ENCODE measurements around the gene C19orf53. TPM values are rescaled to one million over a fixed set of nuclear protein-coding genes. Genes with fewer than 3 reads are reported as not detected.
A peak's percentile ranks its signal among the peaks of the same experiment; 100 is the strongest.
"Not testable (repeated sequence)": the region's sequence is repeated elsewhere in the genome, so short reads cannot be mapped to it uniquely, and the experiment has no call there.

The C19orf53 gene
- total RNA-seq, 2 donors from 2014 or later: 151 to 193 TPM

DNA sequence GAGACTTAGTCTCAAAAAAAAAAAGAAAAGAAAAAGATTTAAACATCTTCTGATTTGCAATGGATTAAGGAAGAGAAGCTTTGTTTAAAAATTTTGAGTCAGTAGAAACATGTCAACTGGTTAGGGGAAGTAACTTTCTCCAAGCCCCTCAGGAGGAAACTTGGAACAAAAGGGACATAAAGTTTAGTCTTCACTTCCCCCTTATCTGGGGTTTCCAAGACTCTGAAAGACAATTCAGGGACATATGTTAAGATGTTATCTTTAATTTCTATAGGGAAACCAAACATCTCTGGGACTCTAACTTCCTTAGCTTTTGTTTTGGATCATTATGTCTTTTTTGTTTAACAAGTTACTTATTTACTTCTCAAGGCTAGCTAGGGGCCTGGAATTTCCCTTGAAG is 30.1 kb upstream of the C19orf53 start:
- Histone ChIP-seq H3K36me3 (no peaks in the 10 kb centered on the region), H3K4me1 (replicated peaks) (peaks cover 5% of the 10 kb centered on the region), H3K27ac (no peak overlapping the region), H3K9me3 (no peaks in the 10 kb centered on the region), H3K27me3 (replicated peaks; ENCODE audit: insufficient read depth) (no peaks in the 10 kb centered on the region), H3K4me3 (no peak overlapping the region)
- intact Hi-C loops (cut with DNase I): no loop called here
- DNase-seq (ENCODE audit: low spot score): no peak
- no peak for TF ChIP-seq POLR2AphosphoS5 (IDR thresholded peaks at IDR 0.05)
- TF ChIP-seq POLR2A (IDR thresholded peaks at IDR 0.05): no peak
- TF ChIP-seq, protein P1, sequence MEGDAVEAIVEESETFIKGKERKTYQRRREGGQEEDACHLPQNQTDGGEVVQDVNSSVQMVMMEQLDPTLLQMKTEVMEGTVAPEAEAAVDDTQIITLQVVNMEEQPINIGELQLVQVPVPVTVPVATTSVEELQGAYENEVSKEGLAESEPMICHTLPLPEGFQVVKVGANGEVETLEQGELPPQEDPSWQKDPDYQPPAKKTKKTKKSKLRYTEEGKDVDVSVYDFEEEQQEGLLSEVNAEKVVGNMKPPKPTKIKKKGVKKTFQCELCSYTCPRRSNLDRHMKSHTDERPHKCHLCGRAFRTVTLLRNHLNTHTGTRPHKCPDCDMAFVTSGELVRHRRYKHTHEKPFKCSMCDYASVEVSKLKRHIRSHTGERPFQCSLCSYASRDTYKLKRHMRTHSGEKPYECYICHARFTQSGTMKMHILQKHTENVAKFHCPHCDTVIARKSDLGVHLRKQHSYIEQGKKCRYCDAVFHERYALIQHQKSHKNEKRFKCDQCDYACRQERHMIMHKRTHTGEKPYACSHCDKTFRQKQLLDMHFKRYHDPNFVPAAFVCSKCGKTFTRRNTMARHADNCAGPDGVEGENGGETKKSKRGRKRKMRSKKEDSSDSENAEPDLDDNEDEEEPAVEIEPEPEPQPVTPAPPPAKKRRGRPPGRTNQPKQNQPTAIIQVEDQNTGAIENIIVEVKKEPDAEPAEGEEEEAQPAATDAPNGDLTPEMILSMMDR (IDR thresholded peaks at IDR 0.05): no peak

DNA sequence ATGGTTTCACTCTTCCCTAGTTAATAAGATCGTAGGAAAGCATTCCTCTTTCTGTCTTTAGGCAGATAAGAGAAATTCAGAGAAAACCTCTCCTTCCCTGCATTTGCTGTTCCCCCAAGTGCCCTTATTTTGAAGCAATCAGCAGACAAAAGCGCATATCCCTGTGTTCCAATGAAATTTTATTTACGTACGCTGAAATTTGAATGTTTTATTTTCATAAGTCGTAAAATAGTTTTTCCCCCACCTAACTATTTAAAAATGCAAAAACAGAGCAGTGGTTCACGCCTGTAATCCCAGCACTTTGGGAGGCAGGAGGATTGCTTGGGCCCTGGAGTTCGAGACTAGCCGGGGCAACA is 27.2 kb upstream of the C19orf53 start:
- Histone ChIP-seq H3K4me3 (peak overlapping the region; percentile 71 to 80), H3K27ac (peak overlapping the region; percentile 83 to 84), H3K36me3 (no peaks in the 10 kb centered on the region), H3K4me1 (replicated peaks) (peaks cover 5% of the 10 kb centered on the region), H3K9me3 (no peaks in the 10 kb centered on the region), H3K27me3 (replicated peaks; ENCODE audit: insufficient read depth) (no peaks in the 10 kb centered on the region)
- no peak for DNase-seq (ENCODE audit: low spot score)
- intact Hi-C loops (cut with DNase I): no loop called here
- TF ChIP-seq POLR2A (IDR thresholded peaks at IDR 0.05) (no peak), POLR2AphosphoS5 (IDR thresholded peaks at IDR 0.05) (no peak)
- TF ChIP-seq, protein P1 (IDR thresholded peaks at IDR 0.05): no peak
- WGBS: 90% methylated on average over 8 of the region's 8 CpGs

DNA sequence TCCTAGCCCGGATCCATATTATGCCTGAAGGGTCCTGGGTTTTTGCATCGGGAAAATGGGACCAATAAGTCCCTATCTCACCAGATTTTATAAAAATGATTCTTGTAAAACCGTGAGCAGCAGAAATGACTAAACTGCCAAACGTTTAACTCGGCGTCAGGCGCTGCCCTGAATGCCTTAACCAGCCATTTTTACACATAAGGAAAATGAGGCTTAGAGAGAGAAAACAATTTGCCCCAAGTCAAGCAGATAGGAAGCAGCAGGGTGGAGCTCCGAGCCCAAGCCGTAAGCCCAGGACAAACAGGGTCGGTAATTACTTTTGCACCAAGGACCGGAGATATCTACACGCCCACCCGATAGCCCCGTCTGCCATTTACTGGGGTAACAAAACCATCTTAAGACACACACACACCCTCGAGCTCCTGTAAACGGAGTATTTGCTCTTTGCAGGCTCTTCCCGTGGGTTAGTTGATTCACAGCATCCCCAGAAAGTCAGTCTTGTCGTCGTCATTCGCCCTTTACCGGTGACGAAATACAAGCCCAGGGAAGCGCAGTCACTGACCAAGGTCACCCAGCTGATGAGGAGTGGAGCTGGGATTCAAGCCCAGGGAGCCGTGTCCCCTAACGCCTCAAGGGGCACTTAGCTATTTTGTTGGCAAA is 26.0 kb upstream of the C19orf53 start:
- Histone ChIP-seq H3K36me3 (no peaks in the 10 kb centered on the region), H3K9me3 (no peaks in the 10 kb centered on the region), H3K27ac (peak overlapping the region; percentile 83 to 84), H3K4me1 (replicated peaks) (peaks cover 5% of the 10 kb centered on the region), H3K27me3 (replicated peaks; ENCODE audit: insufficient read depth) (no peaks in the 10 kb centered on the region), H3K4me3 (peak overlapping the region; percentile 71 to 80)
- TF ChIP-seq POLR2AphosphoS5 (IDR thresholded peaks at IDR 0.05) (no peak), POLR2A (IDR thresholded peaks at IDR 0.05) (no peak)
- TF ChIP-seq, protein P1 (IDR thresholded peaks at IDR 0.05): no peak
- DNase-seq (ENCODE audit: low spot score): no peak
- intact Hi-C loops (cut with DNase I): no loop called here
- WGBS: 2% methylated on average over 25 of the region's 25 CpGs

DNA sequence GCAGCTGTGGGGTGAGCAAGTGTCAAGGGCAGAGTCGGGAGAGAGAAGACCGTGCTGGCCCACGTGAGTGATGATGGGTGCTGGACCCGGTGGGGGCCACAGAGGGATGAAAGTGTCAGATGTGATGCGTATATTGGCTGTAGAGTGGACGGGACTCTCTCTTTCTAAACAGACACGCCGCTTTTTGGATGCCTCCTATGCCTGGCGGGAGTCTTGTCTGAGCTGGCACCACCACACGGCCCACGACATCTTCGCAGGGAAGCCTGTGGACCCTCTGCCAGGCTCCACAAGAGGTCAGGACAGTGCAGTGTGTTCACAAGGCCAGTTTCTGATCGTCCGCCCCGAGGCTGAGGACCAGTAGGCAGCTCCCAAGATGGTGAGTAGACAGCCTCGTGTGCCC is 22.8 kb upstream of the C19orf53 start:
- no peak overlapping the region for H3K27ac ChIP-seq
- no peaks in the 10 kb centered on the region for H3K27me3 ChIP-seq (replicated peaks; ENCODE audit: insufficient read depth)
- TF ChIP-seq POLR2A (IDR thresholded peaks at IDR 0.05): no peak
- peaks cover 5% of the 10 kb centered on the region for H3K4me1 ChIP-seq (replicated peaks)
- DNase-seq (ENCODE audit: low spot score): no peak
- H3K4me3 ChIP-seq: no peak overlapping the region
- 91% methylated on average over 16 of the region's 16 CpGs for WGBS
- no peaks in the 10 kb centered on the region for H3K9me3 ChIP-seq
- intact Hi-C loops (cut with DNase I): no loop called here
- H3K36me3 ChIP-seq: peaks cover 0 to 12% of the 10 kb centered on the region in 2 donors

DNA sequence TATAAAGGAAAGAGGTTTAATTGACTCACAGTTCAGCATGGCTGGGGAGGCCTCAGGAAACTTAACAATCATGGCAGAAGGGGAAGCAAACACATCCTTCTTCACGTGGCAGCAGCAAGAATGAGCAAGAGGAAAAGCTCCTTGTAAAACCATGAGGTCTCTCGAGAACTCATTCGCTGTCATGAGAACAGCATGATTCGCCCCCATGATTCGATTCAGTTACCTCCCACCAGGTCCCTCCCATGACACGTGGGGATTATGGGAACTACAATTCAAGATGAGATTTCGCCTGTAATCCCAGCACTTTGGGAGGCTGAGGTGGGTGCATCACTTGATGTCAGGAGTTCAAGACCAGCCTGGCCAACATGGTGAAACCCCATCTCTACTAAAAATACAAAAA is 20.6 kb upstream of the C19orf53 start:
- intact Hi-C loops (cut with DNase I); H3K9me3 ChIP-seq; H3K4me1 ChIP-seq (replicated peaks); H3K27me3 ChIP-seq (replicated peaks; ENCODE audit: insufficient read depth); DNase-seq (ENCODE audit: low spot score); H3K4me3 ChIP-seq; H3K27ac ChIP-seq: not testable (repeated sequence)
- H3K36me3 ChIP-seq: peaks cover 12 to 19% of the 10 kb centered on the region in 2 donors
- WGBS: 83% methylated on average over 7 of the region's 7 CpGs

DNA sequence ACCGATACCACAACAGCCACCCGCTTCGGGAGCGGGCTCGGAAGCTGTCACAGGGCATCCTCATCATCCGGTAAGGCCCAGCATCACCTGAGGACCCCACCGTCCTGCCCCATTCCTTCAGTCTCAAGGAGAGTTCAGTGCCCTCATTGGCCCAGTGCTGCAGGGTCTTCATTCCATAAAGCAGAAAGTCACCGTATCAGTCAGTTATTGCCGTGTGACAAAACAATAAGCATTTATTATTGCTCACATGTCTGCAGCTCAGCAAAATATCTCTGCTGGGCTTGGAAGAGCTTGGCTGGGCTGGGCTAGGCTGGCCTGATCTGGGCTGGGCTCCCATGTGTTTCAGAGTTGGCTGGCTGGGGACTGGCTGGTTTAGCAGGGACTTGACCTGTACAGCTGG is 18.0 kb upstream of the C19orf53 start:
- Histone ChIP-seq H3K9me3 (no peaks in the 10 kb centered on the region), H3K36me3 (peaks cover 19 to 21% of the 10 kb centered on the region in 2 donors), H3K4me1 (replicated peaks) (no peaks in the 10 kb centered on the region), H3K4me3 (no peak overlapping the region), H3K27me3 (replicated peaks; ENCODE audit: insufficient read depth) (no peaks in the 10 kb centered on the region), H3K27ac (no peak overlapping the region)
- intact Hi-C loops (cut with DNase I): no loop called here
- TF ChIP-seq POLR2AphosphoS5 (IDR thresholded peaks at IDR 0.05) (no peak), POLR2A (IDR thresholded peaks at IDR 0.05) (no peak)
- TF ChIP-seq, protein P1 (IDR thresholded peaks at IDR 0.05): no peak
- DNase-seq (ENCODE audit: low spot score): no peak
- WGBS: over 99% methylated on average over 9 of the region's 9 CpGs
